ENCODE data around the gene TMEM184A. TPM values are rescaled to one million over a fixed set of nuclear protein-coding genes. Genes with fewer than 3 reads are reported as not detected.

The TMEM184A gene
- total RNA-seq, 1 donor from 2014 or later: 0.36 TPM

DNA sequence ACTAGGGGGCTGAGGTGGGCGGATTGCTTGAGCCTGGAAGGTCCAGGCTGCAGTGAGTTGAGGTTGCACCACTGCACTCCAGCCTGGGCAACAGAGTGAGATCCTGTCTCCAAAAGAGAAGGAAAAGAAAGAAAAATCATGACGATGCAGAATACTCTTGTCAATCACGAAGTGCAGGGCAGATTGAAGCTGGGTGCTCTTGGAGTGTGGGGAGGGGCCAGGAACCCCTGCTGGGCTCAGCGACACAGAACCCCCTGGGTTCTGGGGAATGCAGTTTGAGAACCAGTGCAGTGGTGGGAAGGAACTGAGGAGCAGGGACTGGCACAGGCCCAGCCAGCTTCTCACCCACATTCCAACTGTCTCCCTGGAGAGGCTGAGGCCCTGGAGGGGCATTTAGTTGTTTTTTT, 41.0 kb downstream of the TMEM184A start:
- no peak overlapping the region for H3K27ac ChIP-seq (replicated peaks)
- no peaks in the 10 kb centered on the region for H3K27me3 ChIP-seq (ENCODE audit: low read depth)
- no peaks in the 10 kb centered on the region for H3K36me3 ChIP-seq
- H3K4me1 ChIP-seq: peaks cover 23% of the 10 kb centered on the region
- DNase-seq: no peak
- intact Hi-C loops (cut with micrococcal nuclease): no loop called here
- TF ChIP-seq, protein P1, sequence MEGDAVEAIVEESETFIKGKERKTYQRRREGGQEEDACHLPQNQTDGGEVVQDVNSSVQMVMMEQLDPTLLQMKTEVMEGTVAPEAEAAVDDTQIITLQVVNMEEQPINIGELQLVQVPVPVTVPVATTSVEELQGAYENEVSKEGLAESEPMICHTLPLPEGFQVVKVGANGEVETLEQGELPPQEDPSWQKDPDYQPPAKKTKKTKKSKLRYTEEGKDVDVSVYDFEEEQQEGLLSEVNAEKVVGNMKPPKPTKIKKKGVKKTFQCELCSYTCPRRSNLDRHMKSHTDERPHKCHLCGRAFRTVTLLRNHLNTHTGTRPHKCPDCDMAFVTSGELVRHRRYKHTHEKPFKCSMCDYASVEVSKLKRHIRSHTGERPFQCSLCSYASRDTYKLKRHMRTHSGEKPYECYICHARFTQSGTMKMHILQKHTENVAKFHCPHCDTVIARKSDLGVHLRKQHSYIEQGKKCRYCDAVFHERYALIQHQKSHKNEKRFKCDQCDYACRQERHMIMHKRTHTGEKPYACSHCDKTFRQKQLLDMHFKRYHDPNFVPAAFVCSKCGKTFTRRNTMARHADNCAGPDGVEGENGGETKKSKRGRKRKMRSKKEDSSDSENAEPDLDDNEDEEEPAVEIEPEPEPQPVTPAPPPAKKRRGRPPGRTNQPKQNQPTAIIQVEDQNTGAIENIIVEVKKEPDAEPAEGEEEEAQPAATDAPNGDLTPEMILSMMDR (IDR thresholded peaks at IDR 0.05; ENCODE audit: borderline replicate concordance): no peak
- no peak overlapping the region for H3K4me3 ChIP-seq
- peaks cover 16% of the 10 kb centered on the region for H3K9me3 ChIP-seq (replicated peaks)

DNA sequence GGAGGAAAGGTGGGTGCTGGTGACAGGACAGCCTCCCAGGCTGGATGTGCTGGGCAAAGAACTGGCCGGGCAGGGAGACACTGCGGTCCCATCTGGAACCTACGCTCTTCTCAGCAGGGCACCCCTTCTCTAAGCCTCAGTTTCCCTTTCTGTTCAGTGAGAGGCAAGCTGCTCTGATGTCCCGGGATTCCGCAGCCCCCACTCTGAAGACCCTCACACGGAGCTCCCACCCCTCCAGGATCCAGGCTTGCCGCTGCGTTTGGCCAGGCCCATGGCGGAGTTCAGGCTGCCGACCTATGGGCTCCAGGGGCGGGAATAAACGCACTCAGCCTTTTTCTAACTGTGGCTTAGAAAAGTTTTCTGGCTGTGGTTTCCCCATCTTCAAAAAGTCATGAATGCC, 41.6 kb downstream of the TMEM184A start:
- Histone ChIP-seq H3K9me3 (replicated peaks) (peaks cover 10% of the 10 kb centered on the region), H3K4me1 (peaks cover 23% of the 10 kb centered on the region), H3K27ac (replicated peaks) (peak overlapping the region; percentile 98), H3K27me3 (ENCODE audit: low read depth) (no peaks in the 10 kb centered on the region), H3K4me3 (peak overlapping the region; percentile 49), H3K36me3 (no peaks in the 10 kb centered on the region)
- TF ChIP-seq, protein P1 (IDR thresholded peaks at IDR 0.05; ENCODE audit: borderline replicate concordance): no peak
- intact Hi-C loops (cut with micrococcal nuclease): no loop called here
- no peak for DNase-seq

DNA sequence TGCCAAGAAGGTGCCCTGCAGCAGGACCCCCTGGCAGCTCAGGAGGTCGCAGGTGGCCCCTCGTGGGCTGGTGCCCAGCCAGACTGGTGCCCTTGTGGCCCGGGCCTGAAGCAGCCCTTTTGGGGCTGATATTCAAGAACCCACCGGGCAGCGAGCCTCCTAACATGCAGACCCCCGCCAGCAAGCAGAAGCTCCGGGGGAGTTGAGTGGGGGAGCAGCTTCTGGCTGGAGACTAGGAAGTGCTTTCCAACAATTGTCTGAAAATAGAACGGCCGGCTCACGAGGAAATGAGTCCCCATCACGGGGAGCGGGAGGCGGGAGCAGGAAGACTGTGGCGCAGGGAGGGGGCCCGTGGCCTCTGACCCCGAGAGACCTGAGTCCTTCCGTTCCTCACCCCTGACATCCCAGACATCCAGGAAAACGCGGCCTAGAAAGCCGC, 42.3 kb downstream of the TMEM184A start:
- no peaks in the 10 kb centered on the region for H3K27me3 ChIP-seq (ENCODE audit: low read depth)
- H3K9me3 ChIP-seq (replicated peaks): peaks cover 3% of the 10 kb centered on the region
- H3K27ac ChIP-seq (replicated peaks): peak overlapping the region; percentile 98
- DNase-seq: peak; percentile 68
- H3K4me3 ChIP-seq: peak overlapping the region; percentile 49
- intact Hi-C loops (cut with micrococcal nuclease): no loop called here
- no peaks in the 10 kb centered on the region for H3K36me3 ChIP-seq
- TF ChIP-seq, protein P1 (IDR thresholded peaks at IDR 0.05; ENCODE audit: borderline replicate concordance): no peak
- H3K4me1 ChIP-seq: peaks cover 23% of the 10 kb centered on the region

DNA sequence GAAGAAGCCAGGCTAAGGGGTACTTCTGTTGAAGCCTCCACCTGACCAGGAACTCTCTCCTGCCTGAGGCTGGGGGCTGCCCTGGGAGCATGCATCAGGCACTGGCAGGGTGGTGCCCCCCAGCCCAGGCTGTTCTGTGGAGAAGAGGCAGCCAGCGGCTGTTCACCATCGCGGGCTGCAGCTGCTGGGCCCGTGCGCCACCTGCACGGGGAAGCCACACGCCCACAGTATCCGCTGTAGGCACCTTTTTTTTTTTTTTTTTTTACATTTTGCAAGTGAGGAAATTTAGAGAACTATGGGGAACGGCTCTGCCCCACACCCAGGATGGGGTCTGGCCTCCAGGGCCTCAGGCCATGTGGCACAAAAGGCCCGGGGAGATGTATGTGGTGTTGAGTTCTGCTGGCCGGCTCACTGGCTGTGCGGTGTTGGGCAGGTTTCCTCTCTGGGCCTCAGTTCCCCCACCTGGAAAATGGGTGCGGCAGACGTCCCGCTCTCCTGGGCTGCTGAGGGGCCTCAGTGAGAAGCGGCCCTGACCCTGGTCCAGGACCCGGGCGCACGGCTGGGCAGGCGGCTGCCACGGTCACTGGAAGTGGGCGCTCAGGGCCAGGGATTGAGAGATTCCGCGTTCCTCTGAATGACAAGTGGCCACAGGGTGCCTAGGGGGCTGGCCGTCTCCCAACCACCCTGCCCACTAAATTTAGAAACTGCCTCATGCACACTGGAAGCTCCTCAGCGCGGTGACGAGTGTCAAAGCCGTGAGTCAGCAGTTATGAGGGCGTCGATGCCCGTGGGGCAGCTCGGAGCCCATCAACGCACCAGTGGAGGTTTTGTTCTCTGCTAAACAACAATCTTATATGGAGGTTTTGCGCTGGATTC, 43.0 kb downstream of the TMEM184A start:
- no peaks in the 10 kb centered on the region for H3K27me3 ChIP-seq (ENCODE audit: low read depth)
- H3K36me3 ChIP-seq: no peaks in the 10 kb centered on the region
- intact Hi-C loops (cut with micrococcal nuclease): no loop called here
- H3K4me1 ChIP-seq: peaks cover 23% of the 10 kb centered on the region
- H3K4me3 ChIP-seq: peak overlapping the region; percentile 49
- TF ChIP-seq, protein P1 (IDR thresholded peaks at IDR 0.05; ENCODE audit: borderline replicate concordance): no peak
- peak overlapping the region; percentile 98 for H3K27ac ChIP-seq (replicated peaks)
- peak; percentile 85 for DNase-seq
- H3K9me3 ChIP-seq (replicated peaks): no peaks in the 10 kb centered on the region

DNA sequence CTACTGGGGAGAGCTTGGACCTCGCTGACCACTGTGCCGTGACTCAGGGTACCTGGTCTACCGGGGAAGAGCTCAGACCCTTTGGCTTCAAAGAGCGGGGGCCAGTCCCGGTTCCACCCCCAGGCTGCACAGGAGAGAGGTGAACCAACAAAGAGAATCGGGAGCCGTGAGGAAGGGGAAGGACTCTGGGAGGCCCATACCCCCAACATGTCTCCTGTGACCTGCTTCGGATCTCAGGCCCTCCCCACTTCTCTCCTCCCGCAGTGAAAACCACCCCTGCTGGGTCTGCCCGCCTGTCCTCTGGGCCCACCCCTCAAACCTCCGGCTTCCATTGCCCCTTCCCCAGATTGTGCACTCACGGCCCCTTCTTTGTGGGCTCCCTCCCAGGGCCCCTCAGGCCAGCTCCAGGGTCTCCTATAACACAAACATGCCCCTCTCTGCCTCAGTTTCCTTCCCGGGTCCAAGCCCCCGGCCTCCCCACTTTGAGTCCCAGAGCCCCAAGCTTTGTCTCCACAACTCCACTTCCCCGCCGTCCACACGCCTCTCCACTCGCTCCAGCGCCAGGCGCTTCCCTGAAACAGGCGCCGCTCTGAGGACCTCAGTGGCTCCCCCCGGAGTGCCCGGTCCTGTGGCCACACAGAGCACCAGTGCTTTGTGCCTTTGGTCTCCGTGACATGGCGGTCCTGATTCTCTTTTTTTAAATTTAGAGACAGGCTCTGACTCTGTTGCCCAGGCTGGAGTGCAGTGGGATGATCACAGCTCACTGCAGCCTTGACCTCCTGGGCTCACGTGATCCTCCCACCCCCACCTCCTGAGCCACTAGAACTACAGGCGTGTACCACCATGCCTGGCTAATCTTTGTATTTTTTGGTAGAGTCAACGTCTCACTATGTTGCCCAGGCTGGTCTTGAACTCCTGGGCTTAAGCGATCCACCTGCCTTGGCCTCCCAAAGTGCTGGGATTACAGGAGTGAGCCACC, 44.3 kb downstream of the TMEM184A start:
- TF ChIP-seq, protein P1 (IDR thresholded peaks at IDR 0.05; ENCODE audit: borderline replicate concordance): no peak
- peaks cover 32% of the 10 kb centered on the region for H3K4me1 ChIP-seq
- no peaks in the 10 kb centered on the region for H3K9me3 ChIP-seq (replicated peaks)
- DNase-seq: no peak
- H3K4me3 ChIP-seq: no peak overlapping the region
- intact Hi-C loops (cut with micrococcal nuclease): no loop called here
- no peak overlapping the region for H3K27ac ChIP-seq (replicated peaks)
- H3K27me3 ChIP-seq (ENCODE audit: low read depth): no peaks in the 10 kb centered on the region
- no peaks in the 10 kb centered on the region for H3K36me3 ChIP-seq
